Measurements from ENCODE around the gene HELT. TPM values are rescaled to one million over a fixed set of nuclear protein-coding genes. Genes with fewer than 3 reads are reported as not detected.
"Not testable (repeated sequence)": the region's sequence is repeated elsewhere in the genome, so short reads cannot be mapped to it uniquely, and the experiment has no call there.

HELT gene
- total RNA-seq, 1 donor from 2014 or later = not detected

DNA sequence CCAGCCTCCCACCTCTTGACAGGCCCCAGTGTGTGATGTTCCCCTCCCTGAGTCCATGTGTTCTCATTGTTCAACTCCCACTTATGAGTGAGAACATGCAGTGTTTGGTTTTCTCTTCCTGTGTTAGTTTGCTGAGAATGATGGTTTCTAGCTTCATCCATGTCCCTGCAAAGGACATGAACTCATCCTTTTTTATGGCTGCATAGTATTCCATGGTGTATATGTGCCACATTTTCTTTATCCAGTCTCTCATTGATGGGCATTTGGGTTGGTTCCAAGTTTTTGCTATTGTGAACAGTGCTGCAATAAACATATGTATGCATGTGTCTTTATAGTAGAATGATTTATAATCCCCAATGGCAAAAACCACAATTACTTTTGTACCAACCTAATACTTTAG, 20.6 kb upstream of the HELT start:
- intact Hi-C loops (cut with micrococcal nuclease); DNase-seq; ATAC-seq: not testable (repeated sequence)

DNA sequence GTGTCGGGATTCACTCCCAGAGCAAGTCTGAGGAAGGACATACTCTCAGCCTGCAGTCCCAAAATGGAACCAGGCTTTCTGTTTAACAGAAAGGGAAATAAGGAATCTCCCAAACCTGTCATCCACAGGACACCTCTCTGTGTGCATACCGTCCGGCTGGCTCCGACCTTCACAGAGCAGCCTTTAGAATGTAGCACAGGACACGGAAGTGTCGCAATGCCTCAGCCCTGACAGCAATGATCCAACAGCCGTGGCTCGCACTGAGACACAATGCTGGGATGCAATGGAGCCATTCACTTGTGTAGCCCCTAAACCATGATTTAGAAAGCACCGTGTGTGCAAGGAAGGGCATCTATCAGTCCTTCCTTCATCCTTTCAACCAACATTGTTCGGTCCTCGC, 15.5 kb upstream of the HELT start:
- intact Hi-C loops (cut with micrococcal nuclease) = no loop called here
- ATAC-seq = no peak
- no peak for DNase-seq

DNA sequence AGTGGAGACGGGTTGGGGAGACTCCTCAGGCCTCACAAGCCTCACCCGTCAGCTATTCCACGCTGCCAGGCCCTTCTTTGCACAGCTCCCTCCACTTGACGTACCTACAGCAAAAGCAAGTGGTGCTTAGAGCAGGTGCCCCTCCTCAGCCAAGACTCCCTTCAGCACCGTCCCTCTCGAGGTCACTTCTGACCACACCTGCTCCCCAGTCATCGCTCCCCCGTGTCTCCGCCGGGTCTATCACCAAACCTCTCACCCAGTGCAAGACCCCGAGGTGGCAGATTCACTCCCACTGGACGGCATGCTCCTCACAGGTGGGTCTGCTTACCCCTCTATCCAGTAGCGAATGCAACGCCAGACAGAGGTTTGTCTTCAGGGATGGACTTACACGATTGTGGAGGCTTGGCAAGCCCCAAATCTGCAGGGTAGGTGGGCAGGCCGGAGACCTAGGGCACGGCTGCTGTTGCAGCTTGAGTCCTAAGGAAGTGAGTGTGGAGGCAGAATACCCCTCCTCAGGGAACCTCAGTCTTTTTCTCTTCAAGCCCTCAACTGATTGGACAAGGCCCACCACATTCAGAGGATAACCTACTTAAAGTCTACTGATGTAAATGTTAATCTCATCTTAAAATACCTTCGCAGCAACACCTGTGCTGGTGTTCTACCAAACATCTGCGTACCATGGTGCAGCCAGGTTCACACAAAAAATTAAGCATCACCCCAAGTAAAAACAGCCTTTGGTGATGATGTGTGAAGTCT, 14.5 kb upstream of the HELT start:
- ATAC-seq (no peak), DNase-seq (no peak)
- intact Hi-C loops (cut with micrococcal nuclease) = no loop called here

DNA sequence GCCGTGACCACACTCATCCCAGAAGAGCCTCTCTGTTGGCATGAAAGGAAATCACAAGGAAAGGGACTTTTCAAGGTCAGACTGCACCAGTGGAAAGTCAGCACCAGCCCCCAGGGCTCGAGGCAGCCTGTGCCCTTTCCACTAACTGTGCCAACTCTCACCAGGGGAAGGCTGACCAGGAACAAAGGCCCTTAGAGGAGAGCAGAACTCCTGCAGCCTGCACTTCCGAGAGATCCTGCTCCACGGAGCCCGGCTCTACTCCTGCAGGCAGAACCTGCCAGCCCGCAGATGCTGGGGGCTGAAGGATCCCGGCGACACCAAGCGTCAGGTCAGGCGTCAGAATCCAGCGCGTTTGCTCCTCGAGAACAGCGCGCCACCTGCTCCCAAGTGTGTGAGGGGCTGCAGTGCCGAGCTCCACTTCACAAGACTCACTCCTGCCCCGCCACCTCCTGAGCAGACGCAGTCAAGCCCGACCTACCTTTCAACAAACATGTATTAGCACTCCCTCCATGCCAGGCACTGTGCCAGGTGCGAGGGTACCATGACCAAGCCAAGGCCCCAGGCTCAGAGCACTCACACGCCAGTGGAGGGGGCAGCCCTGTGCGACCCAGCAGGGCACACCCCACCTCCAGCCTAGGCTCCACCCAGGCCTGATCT, 13.6 kb upstream of the HELT start:
- intact Hi-C loops (cut with micrococcal nuclease) = no loop called here
- ATAC-seq (peak; percentile 75), DNase-seq (peak; percentile 64)

DNA sequence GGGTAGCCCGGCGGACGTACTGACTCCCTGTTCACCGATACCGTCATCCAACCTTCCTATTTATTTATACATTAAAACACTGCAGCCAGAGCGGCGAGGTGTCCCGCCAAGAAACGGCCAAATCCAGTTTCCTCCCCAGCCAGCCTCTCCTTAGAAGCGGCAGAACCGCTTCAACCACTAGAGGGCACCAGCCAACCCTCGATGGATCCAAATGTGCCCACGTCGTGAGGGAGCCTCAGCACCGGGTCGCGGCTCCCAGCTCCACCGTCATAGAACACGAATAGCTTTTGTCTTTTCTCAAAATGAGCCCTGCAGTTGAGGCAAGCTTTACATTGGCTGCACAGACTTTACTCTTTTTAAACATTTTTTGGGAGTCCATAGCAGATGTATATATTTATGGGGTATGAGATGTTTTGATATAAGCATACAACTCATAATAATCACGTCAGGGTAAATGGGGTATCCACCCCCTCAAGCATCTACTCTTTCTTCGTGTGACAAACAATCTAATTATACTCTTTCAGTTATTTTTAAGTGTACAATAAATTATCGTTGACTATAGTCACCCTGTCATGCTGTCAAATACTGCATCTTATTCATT, 13.0 kb upstream of the HELT start:
- peak; percentile 88 for DNase-seq
- peak; percentile 94 for ATAC-seq
- intact Hi-C loops (cut with micrococcal nuclease) = no loop called here

DNA sequence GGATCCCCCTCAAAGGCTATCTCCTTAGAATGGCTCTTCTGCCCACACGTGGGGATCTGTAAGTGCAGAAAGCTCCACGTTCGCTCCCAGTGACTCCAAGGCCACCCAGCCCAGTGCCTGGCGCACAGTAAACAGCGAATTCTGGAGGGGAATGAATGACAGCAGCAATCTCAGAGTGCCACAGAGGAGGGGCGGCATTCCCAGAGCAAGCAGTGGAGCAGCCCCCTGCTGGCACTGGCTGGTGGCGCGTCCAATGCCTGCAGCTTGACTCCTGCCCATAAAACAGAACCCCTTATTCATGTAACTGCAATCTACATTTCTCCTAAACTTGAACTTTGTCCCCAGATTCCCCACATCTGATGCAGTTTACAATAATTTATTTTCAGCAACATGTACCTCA, 6.9 kb upstream of the HELT start:
- intact Hi-C loops (cut with micrococcal nuclease) = no loop called here
- ATAC-seq (no peak), DNase-seq (no peak)

DNA sequence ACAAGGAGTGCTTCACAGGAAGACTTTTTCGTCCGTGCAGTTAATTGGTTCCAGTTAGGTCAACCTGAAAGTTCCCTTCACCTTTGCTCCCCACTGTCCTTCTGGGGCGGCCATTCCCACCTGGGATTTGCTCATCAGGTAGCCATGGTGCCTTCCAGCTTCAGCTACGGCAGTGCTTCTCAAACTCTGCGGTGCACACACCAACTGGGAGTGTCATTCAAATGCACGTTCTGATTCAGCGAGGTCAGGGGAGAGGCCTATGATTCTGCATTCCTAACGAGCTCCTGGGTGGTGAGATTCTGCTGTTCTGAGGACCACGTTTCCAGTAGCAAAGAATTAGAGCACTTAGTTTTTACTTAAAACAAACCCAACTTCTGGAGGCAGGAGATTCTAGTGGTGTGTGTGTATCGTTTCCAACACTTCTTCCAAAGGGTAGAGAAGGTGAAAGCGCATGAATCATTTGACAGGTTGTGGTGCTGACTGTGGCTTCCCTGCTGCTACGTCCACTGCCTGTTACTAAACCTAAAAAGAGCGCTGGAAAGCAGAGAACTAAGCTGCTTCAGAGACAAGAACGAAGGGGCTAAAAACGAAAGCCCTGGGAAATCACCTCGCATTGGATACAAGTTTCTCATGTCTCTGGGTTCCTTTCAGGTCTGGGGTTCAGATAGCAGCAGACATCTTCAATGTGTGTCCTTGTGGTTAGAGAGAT, 4.7 kb upstream of the HELT start:
- intact Hi-C loops (cut with micrococcal nuclease) = no loop called here
- DNase-seq (no peak), ATAC-seq (no peak)

DNA sequence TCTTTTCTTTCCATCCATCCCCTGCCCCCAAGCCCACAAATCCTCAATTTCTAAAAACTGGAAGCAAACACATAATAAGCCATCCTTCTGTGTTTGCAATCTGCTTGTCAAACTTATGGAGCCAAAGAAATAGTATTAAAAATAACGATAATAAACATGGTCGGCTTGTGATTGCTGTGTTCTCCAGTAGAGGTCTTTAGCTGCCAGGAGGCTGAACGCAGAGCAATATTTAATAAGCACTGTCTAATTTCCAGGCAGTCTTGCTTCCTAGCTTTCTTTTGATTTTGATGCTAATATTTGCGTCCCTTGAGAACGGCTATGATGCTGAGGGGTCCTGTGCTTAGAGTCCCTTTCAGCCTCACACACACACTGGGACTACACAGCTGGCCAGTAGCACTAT, 3.2 kb upstream of the HELT start:
- DNase-seq (no peak), ATAC-seq (no peak)
- intact Hi-C loops (cut with micrococcal nuclease) = no loop called here

DNA sequence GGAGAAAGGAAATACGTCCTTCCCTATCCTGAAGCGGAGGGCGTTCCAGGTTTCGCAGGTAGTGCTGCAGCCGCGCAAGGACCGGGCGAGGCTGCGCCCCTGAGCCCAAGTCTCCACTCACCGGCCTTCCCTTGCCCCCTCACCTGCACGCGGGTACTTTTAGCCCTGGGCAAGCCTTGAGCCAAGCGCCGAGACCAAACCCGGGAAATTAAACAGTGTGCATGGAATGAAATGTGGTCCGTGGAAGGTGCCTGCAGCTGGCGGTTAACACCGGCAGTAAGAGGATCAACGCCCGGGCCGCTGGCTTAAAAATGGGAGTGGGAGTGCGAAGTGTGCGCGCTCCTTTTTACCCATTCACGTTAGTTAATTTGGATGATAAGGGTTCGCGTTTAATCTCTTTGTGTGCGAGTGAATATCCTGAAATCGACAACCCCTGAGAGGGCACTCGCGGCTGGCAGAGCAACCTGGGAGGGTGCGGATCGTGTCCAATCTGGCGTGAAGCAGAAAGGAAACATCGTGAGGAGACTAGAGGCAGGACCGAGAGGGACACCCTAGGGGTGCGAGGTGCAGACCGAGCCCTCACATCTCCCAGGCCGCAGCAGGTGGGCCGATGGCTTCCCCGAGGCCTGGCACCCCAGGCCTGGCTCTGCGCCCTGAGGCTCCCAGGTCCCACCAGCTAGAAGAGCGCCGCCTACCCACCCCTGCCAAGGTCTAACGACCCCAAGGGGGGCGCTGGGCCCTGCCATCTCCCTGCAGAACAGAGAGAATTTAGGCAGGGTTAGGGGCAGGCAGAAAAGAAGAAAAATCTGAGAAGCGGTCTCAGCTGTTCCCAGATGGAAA, 2.0 kb upstream of the HELT start:
- DNase-seq (no peak), ATAC-seq (no peak)
- intact Hi-C loops (cut with micrococcal nuclease) = no loop called here

DNA sequence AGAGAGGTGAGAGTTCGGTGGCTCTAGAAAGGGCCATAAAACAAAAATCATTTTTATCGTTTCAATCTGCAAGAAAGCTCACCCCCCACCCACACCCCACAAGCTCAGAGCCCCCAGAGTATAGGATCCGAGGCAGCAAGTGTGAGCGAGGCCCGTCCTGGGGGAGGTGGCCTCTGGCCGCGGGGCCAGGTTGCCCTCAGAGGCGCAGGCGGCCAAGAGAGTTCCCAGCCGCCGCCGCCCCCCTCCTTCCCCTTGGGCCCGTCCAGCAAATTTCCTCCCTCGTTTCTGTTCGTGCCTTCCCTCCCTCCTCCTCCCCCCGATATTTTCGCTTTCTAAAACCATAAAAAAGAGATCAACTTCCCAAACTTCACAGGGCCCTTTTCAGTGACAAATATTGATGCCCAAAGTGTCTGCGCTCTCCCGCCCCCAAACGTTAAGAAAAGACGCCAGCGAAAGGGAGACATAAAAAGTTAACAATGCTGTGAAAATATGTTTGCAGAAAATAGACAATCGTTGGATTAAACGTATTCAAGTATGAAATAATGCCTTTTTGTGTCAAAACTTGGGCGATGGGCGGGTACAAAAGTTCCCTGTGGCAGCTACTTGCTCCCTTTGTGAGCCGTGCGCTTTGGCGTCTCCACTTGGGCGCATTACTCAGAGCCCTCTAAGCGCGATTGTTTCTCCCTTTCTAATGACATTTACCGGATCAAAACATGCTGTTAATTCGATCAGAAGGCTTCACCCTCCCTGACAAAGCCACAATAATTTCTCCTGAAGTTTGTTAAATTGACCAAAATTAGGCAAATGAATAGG, 1.1 kb upstream of the HELT start:
- intact Hi-C loops (cut with micrococcal nuclease) = no loop called here
- ATAC-seq (no peak), DNase-seq (no peak)

DNA sequence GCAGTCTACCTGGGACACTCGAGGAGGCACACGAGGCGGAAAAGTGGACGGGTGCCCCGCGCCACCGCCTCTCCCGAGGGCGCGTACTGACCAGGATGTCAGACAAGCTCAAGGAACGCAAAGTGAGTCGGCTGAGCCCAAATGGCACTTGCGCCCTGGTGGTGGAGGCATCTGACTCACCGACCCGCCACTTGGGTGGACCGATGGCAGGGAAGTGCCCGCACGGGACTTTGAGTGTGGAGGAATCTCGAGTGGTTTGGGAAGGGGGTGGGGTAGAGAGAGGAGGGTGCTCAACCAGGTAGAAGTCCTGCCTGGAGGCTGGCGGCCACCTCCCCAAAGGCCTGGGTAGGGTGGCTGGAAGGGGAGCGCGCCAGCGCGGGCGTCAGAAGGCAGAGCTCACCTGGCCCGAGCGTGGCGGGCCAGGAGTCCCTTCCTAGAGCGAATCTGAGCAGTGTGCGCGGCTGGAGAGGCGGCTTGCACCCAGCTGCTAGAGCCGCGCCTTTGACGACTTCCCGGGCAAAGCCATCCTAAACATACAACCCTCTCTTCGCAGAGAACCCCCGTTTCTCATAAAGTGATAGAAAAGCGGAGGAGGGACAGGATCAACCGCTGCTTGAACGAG, 655 bp downstream of the HELT start:
- ATAC-seq = no peak
- no peak for DNase-seq
- intact Hi-C loops (cut with micrococcal nuclease) = no loop called here

DNA sequence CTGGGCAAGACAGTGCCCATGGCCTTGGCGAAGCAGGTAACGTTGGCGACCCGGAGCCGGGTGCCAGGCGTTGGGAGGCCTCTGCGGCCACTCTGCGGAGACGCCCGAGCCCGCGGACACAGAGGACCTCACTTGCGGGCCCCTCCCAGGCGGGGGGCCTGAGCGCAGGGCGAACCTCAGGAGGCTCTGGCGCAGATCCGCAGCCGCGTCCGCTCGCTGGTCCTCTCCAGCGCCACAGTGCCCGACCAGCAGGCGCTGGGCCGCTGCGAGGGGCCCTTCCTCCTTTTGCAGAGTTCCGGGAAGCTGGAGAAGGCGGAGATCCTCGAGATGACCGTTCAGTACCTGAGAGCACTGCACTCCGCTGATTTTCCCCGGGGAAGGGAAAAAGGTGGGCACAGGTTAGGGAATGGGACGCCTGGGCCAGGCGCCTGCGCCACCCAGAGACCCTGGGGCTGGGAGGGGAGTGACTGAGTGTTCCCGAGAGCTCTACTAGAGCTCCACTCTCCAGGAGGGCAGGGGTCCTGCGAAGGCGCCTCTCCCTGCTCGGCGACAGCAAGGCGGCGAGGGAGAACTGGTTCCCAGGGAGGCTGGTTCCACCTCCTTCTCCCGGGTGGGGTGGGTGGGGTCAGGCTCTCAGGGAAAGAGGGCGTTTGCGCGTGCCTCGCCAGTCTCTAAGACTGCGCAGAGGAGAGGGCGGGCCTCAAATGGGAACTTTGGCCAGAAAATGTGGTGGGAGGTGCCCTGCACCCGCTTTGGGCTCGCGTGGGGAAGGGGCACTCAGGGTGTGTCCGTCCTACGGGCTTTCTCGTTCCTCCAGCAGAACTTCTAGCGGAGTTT, 1.4 kb downstream of the HELT start:
- no peak for DNase-seq
- ATAC-seq = no peak
- intact Hi-C loops (cut with micrococcal nuclease) = no loop called here

DNA sequence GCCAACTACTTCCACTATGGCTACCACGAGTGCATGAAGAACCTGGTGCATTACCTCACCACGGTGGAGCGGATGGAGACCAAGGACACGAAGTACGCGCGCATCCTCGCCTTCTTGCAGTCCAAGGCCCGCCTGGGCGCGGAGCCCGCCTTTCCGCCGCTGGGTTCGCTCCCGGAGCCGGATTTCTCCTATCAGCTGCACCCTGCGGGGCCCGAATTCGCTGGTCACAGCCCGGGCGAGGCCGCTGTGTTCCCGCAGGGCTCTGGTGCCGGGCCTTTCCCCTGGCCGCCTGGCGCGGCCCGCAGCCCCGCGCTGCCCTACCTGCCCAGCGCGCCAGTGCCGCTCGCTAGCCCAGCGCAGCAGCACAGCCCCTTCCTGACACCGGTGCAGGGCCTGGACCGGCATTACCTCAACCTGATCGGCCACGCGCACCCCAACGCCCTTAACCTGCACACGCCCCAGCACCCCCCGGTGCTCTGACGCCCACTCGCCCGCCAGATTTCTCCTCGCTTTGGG, 2.1 kb downstream of the HELT start:
- intact Hi-C loops (cut with micrococcal nuclease) = no loop called here
- ATAC-seq = peak; percentile 21
- DNase-seq = peak; percentile 30

DNA sequence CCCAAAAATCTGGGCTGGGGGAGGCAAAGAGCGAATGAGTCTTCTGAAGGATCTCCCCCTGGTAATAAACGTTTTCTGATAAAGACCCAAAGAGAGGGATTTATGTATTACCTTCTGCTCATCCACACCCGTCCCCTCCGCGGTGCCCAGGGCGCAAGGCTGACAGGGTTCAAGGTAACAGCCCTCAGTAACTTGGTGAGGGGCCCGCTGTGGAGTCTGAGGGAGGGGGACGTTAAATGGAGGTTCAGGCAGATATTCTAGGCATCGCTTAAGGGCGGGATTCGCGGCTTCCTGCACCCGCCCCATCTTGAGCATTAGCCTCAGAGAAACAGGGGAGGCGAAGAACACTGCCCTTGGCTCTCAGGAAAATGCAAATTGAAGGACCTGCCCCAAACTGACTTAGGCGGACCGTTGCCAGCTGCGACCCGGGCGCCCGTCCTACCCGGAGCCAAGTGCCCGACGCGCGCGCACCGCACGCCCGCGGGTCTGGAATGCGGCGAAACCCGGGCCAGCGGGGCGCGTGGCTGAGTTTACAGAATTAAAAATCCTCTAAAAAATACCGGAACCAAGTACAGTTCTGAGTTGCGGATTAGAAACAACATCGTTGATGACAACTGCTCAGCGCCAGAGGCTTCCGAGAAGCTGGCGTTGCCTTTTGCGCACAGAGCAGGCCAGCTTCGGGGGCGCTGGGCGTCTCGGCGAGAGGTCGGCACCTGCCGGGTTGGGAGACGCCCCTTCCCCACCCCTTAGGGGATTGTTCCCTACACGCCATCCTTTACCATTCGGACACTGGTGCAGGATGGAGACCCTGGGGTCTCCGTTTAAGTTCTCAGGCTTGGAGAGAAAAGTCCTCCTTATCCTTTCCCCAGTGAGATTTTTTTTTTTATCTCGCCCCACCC, 2.8 kb downstream of the HELT start:
- intact Hi-C loops (cut with micrococcal nuclease) = no loop called here
- no peak for ATAC-seq
- no peak for DNase-seq

DNA sequence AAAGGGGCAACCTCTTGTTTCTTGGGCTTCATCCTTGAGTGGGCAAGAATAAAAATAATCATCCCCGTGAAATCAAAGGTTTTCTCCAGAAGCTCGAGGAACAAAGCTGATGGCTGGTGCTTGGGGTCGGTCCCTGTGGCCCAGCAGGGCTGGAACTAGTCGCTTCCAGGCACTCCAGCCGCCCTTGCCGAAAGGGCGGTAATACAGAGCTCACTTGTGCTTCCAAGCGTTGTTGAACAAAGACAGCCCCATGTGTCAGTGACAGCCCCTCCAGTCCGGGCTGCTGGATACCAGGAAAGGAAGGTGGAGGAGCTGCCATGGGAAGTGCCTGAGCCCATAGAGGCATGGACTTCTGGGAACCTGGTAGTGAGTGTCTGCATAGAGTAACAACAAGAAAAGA, 5.2 kb downstream of the HELT start:
- intact Hi-C loops (cut with micrococcal nuclease) = no loop called here
- ATAC-seq = no peak

DNA sequence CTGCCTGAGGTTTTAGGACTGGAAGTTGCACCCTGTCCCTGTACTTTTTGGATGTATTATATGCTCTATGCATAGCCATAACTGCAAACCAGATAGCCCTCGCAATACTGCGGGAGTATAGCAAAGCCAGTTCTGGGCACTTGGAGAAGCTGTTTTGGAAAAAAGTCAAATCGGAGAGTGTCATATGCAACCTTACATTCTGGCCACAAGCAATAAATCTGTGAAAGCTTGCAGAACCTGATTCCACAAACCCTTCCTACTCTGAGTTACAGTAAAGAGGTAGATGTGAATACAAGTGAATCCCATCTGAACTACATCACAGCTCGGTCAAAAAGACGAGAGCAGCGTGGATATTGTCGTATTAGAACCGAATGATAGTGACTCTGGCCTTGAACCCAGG, 10.3 kb downstream of the HELT start:
- no peak for ATAC-seq
- DNase-seq = no peak
- intact Hi-C loops (cut with micrococcal nuclease) = no loop called here

More for the DNA sequence above, 5.2 kb downstream of the HELT start:
- DNase-seq = no peak
